ENCODE results near the gene DNMT3B. TPM values are rescaled to one million over a fixed set of nuclear protein-coding genes. Genes with fewer than 3 reads are reported as not detected.

DNMT3B gene
- polyA plus RNA-seq, 3 donors, result 0.39 to 0.44 TPM; not detected in 1

DNA sequence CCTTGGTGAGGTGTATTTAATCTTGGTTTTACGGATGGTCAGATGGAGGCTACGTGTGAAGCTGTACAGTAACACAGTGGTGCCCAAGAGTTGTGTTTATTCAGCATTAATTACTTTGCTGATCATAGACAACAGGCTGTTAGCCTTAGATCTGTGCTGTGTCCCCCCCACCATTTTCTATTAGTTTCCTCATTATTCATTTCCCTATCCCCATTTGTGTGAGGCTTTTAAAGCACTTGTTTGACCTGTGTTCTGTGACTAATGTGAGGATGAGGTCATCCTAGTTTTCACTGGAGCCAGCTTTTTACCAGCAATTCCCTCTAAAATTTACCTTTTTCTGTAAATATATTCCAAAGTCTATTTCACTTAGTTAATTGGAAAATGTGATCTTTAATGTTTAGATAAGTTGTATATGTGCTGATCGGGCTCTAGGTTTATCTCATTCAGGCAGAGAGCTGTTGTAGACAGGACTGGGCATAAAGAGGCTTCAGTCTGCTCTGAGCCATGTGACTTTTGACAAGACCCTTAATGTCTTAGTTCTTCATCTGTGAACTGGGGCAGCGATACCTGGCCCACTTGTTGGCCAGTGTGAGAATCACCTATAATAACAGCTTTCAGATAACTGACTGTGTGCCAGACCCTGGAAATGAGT lies 66.0 kb downstream of the DNMT3B start:
- WGBS (ENCODE audit: insufficient coverage), result 100% methylated on average over 1 of the region's 4 CpGs
- Histone ChIP-seq H3K27ac (ENCODE audit: low read depth in 1 of 2, low read length in 2 of 2) (peak overlapping the region in 1 of 2 donors; percentile 87), H4K20me1 (ENCODE audit: insufficient read depth, low read length) (peaks cover 64% of the 10 kb centered on the region), H3K9ac (ENCODE audit: insufficient read depth, low read length, poor library complexity, severe bottlenecking) (no peak overlapping the region), H3K79me2 (ENCODE audit: insufficient read depth, low read length) (peaks cover 100% of the 10 kb centered on the region), H3K4me3 (replicated peaks in 1 of 3; ENCODE audit: low read depth in 2 of 3, low read length in 3 of 3) (no peak overlapping the region), H3K27me3 (ENCODE audit: control insufficient read depth in 2 of 2, insufficient read depth in 2 of 2, low read length in 2 of 2) (no peaks in the 10 kb centered on the region), H3K4me2 (replicated peaks; ENCODE audit: extremely low read depth, low read length, poor library complexity, severe bottlenecking) (no peak overlapping the region), H3K36me3 (replicated peaks in 1 of 2; ENCODE audit: control insufficient read depth in 1 of 2, insufficient read depth in 2 of 2, low read length in 2 of 2) (peaks cover 28 to 57% of the 10 kb centered on the region in 2 donors), H2AFZ (ENCODE audit: insufficient read depth, low read depth, low read length, poor library complexity, severe bottlenecking) (no peak overlapping the region), H3K9me3 (replicated peaks in 1 of 2; ENCODE audit: control insufficient read depth in 1 of 2, insufficient read depth in 1 of 2, low read length in 2 of 2) (no peaks in the 10 kb centered on the region), H3K4me1 (ENCODE audit: control insufficient read depth in 1 of 2, insufficient read depth in 2 of 2, low read length in 2 of 2) (peaks cover 31% of the 10 kb centered on the region in 2 donors)
- Mint-ChIP-seq H3K4me1 (peaks cover 40% of the 10 kb centered on the region), H3K36me3 (peaks cover 40 to 63% of the 10 kb centered on the region in 2 donors), H3K27me3 (ENCODE audit: low read depth in 3 of 3) (no peaks in the 10 kb centered on the region), H3K27ac (peak overlapping the region; percentile 0 to 87 (median 26)), H3K9me3 (peaks cover 0 to 3% (median 0%) of the 10 kb centered on the region in 7 donors), H3K4me3 (no peak overlapping the region)
- DNase-seq, result peak in 1 of 3 donors; percentile 40
- TF ChIP-seq CTCF (IDR thresholded peaks at IDR 0.05), result no peak
- intact Hi-C loops (cut with micrococcal nuclease), result no loop called here

- Histone ChIP-seq H3K4me2 (replicated peaks; ENCODE audit: extremely low read depth, low read length, poor library complexity, severe bottlenecking) (peak overlapping the region; percentile 50), H3K27ac (ENCODE audit: low read depth in 1 of 2, low read length in 2 of 2) (peak overlapping the region; percentile 85 to 87), H4K20me1 (ENCODE audit: insufficient read depth, low read length) (peaks cover 62% of the 10 kb centered on the region), H3K9me3 (replicated peaks in 1 of 2; ENCODE audit: control insufficient read depth in 1 of 2, insufficient read depth in 1 of 2, low read length in 2 of 2) (no peaks in the 10 kb centered on the region), H3K79me2 (ENCODE audit: insufficient read depth, low read length) (peaks cover 100% of the 10 kb centered on the region), H3K4me1 (ENCODE audit: control insufficient read depth in 1 of 2, insufficient read depth in 2 of 2, low read length in 2 of 2) (peaks cover 20 to 23% of the 10 kb centered on the region in 2 donors), H2AFZ (ENCODE audit: insufficient read depth, low read depth, low read length, poor library complexity, severe bottlenecking) (no peak overlapping the region), H3K36me3 (replicated peaks in 1 of 2; ENCODE audit: control insufficient read depth in 1 of 2, insufficient read depth in 2 of 2, low read length in 2 of 2) (peaks cover 38 to 70% of the 10 kb centered on the region in 2 donors), H3K9ac (ENCODE audit: insufficient read depth, low read length, poor library complexity, severe bottlenecking) (peak overlapping the region; percentile 42), H3K4me3 (replicated peaks in 1 of 3; ENCODE audit: low read depth in 2 of 3, low read length in 3 of 3) (no peak overlapping the region), H3K27me3 (ENCODE audit: control insufficient read depth in 2 of 2, insufficient read depth in 2 of 2, low read length in 2 of 2) (no peaks in the 10 kb centered on the region)
- H3K4me1 Mint-ChIP-seq, result peaks cover 29% of the 10 kb centered on the region
- H3K9me3 Mint-ChIP-seq, result peaks cover 0 to 3% (median 0%) of the 10 kb centered on the region in 7 donors
- no peaks in the 10 kb centered on the region for H3K27me3 Mint-ChIP-seq (ENCODE audit: low read depth in 3 of 3)
- peak overlapping the region; percentile 89 to 98 (median 94) for H3K27ac Mint-ChIP-seq
- WGBS (ENCODE audit: insufficient coverage), result 100% methylated on average over 1 of the region's 3 CpGs
- DNase-seq, result no peak
- TF ChIP-seq CTCF (IDR thresholded peaks at IDR 0.05), result no peak
- H3K36me3 Mint-ChIP-seq, result peaks cover 46 to 73% of the 10 kb centered on the region in 2 donors
- no peak overlapping the region for H3K4me3 Mint-ChIP-seq
- intact Hi-C loops (cut with micrococcal nuclease), result no loop called here
Observed at GRCh38 chr20:32829311-32830005, 67.3 kb downstream of the DNMT3B start.
